ENCODE results near the gene ELOVL5. TPM values are rescaled to one million over a fixed set of nuclear protein-coding genes. Genes with fewer than 3 reads are reported as not detected.

Gene ELOVL5
- total and polyA plus RNA-seq, 2 experiments from 2014 or later, result 83.3 to 180 TPM

DNA sequence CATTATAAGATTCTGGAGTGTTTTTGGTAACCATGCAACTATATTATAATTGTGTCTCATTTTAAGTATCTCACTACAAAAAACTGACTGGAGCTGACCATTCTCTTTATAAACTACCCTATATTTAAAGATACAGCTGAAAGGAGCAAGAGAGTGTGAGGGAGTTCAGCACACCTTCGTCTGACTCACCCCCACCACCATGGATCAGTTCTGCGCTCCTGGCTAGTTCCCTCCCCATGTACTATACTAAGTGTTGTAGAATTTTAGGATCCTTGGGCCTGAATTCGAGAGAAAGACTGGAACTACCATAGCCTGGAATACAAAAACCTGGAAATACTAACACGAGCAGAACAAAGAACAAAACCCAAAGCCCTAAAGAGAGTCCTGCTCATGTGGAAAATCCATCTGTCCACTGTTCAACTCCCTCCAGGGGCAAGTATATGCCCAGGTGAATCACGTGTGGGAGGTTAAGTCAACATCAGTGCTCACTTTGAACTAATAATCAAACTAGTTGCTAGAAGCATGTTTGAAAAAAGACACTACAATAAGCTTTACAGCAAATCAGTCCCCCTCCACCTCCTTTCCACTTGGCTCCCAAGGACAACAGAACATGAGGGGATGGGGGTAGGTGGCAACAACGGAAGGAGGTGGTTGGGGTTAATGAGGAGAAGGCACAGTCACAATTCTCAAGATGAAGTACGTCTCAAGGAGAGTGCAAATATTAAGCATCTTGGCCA is 46.8 kb downstream of the ELOVL5 start:
- 0 out of 2 replicates have a peak overlapping the region, but pooled peaks have one; percentile 28 for H3K4me2 ChIP-seq
- H3K27me3 ChIP-seq (ENCODE audit: insufficient read depth), result no peaks in the 10 kb centered on the region
- H3K4me3 ChIP-seq, result no peak overlapping the region
- TF ChIP-seq, protein P1, sequence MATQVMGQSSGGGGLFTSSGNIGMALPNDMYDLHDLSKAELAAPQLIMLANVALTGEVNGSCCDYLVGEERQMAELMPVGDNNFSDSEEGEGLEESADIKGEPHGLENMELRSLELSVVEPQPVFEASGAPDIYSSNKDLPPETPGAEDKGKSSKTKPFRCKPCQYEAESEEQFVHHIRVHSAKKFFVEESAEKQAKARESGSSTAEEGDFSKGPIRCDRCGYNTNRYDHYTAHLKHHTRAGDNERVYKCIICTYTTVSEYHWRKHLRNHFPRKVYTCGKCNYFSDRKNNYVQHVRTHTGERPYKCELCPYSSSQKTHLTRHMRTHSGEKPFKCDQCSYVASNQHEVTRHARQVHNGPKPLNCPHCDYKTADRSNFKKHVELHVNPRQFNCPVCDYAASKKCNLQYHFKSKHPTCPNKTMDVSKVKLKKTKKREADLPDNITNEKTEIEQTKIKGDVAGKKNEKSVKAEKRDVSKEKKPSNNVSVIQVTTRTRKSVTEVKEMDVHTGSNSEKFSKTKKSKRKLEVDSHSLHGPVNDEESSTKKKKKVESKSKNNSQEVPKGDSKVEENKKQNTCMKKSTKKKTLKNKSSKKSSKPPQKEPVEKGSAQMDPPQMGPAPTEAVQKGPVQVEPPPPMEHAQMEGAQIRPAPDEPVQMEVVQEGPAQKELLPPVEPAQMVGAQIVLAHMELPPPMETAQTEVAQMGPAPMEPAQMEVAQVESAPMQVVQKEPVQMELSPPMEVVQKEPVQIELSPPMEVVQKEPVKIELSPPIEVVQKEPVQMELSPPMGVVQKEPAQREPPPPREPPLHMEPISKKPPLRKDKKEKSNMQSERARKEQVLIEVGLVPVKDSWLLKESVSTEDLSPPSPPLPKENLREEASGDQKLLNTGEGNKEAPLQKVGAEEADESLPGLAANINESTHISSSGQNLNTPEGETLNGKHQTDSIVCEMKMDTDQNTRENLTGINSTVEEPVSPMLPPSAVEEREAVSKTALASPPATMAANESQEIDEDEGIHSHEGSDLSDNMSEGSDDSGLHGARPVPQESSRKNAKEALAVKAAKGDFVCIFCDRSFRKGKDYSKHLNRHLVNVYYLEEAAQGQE (IDR thresholded peaks at IDR 0.05; ENCODE audit: unreplicated experiment), result no peak
- TF ChIP-seq, protein P2, sequence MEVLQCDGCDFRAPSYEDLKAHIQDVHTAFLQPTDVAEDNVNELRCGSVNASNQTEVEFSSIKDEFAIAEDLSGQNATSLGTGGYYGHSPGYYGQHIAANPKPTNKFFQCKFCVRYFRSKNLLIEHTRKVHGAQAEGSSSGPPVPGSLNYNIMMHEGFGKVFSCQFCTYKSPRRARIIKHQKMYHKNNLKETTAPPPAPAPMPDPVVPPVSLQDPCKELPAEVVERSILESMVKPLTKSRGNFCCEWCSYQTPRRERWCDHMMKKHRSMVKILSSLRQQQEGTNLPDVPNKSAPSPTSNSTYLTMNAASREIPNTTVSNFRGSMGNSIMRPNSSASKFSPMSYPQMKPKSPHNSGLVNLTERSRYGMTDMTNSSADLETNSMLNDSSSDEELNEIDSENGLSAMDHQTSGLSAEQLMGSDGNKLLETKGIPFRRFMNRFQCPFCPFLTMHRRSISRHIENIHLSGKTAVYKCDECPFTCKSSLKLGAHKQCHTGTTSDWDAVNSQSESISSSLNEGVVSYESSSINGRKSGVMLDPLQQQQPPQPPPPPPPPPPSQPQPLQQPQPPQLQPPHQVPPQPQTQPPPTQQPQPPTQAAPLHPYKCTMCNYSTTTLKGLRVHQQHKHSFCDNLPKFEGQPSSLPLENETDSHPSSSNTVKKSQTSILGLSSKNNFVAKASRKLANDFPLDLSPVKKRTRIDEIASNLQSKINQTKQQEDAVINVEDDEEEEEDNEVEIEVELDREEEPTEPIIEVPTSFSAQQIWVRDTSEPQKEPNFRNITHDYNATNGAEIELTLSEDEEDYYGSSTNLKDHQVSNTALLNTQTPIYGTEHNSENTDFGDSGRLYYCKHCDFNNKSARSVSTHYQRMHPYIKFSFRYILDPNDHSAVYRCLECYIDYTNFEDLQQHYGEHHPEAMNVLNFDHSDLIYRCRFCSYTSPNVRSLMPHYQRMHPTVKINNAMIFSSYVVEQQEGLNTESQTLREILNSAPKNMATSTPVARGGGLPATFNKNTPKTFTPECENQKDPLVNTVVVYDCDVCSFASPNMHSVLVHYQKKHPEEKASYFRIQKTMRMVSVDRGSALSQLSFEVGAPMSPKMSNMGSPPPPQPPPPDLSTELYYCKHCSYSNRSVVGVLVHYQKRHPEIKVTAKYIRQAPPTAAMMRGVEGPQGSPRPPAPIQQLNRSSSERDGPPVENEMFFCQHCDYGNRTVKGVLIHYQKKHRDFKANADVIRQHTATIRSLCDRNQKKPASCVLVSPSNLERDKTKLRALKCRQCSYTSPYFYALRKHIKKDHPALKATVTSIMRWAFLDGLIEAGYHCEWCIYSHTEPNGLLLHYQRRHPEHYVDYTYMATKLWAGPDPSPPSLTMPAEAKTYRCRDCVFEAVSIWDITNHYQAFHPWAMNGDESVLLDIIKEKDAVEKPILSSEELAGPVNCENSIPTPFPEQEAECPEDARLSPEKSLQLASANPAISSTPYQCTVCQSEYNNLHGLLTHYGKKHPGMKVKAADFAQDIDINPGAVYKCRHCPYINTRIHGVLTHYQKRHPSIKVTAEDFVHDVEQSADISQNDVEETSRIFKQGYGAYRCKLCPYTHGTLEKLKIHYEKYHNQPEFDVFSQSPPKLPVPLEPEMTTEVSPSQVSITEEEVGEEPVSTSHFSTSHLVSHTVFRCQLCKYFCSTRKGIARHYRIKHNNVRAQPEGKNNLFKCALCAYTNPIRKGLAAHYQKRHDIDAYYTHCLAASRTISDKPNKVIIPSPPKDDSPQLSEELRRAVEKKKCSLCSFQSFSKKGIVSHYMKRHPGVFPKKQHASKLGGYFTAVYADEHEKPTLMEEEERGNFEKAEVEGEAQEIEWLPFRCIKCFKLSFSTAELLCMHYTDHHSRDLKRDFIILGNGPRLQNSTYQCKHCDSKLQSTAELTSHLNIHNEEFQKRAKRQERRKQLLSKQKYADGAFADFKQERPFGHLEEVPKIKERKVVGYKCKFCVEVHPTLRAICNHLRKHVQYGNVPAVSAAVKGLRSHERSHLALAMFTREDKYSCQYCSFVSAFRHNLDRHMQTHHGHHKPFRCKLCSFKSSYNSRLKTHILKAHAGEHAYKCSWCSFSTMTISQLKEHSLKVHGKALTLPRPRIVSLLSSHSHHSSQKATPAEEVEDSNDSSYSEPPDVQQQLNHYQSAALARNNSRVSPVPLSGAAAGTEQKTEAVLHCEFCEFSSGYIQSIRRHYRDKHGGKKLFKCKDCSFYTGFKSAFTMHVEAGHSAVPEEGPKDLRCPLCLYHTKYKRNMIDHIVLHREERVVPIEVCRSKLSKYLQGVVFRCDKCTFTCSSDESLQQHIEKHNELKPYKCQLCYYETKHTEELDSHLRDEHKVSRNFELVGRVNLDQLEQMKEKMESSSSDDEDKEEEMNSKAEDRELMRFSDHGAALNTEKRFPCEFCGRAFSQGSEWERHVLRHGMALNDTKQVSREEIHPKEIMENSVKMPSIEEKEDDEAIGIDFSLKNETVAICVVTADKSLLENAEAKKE (CRISPR knock-in tag; IDR thresholded peaks at IDR 0.05), result no peak
- no peak for TF ChIP-seq NANOG (IDR thresholded peaks at IDR 0.05; ENCODE audit: borderline replicate concordance)
- no peak for TF ChIP-seq EZH2phosphoT487 (IDR thresholded peaks at IDR 0.05; ENCODE audit: unreplicated experiment)
- no peak for TF ChIP-seq STAT1 (IDR thresholded peaks at IDR 0.05; ENCODE audit: unreplicated experiment)
- TF ChIP-seq JUNB (IDR thresholded peaks at IDR 0.05; ENCODE audit: unreplicated experiment), result no peak
- TF ChIP-seq CREB1 (CRISPR knock-in tag; IDR thresholded peaks at IDR 0.05; ENCODE audit: low read depth), result no peak
- TF ChIP-seq, protein P3, sequence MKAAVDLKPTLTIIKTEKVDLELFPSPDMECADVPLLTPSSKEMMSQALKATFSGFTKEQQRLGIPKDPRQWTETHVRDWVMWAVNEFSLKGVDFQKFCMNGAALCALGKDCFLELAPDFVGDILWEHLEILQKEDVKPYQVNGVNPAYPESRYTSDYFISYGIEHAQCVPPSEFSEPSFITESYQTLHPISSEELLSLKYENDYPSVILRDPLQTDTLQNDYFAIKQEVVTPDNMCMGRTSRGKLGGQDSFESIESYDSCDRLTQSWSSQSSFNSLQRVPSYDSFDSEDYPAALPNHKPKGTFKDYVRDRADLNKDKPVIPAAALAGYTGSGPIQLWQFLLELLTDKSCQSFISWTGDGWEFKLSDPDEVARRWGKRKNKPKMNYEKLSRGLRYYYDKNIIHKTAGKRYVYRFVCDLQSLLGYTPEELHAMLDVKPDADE (IDR thresholded peaks at IDR 0.05), result no peak
- H3K36me3 Mint-ChIP-seq (ENCODE audit: low read depth), result peaks cover 24% of the 10 kb centered on the region
- no peaks in the 10 kb centered on the region for H3F3A ChIP-seq (replicated peaks; ENCODE audit: low read depth)
- H3K27me3 Mint-ChIP-seq (ENCODE audit: insufficient read depth, low read depth, poor library complexity), result peaks cover 5% of the 10 kb centered on the region
- no peak overlapping the region for H3K27ac ChIP-seq (ENCODE audit: low read depth)
- no peaks in the 10 kb centered on the region for H3K9me2 ChIP-seq (ENCODE audit: insufficient read depth)
- peaks cover 32% of the 10 kb centered on the region for H4K20me1 ChIP-seq (replicated peaks; ENCODE audit: insufficient read depth)
- H3K36me3 ChIP-seq (ENCODE audit: insufficient read depth), result no peaks in the 10 kb centered on the region
- H3K79me2 ChIP-seq (replicated peaks; ENCODE audit: insufficient read depth), result peaks cover 88% of the 10 kb centered on the region
- H3K27ac Mint-ChIP-seq, result peak overlapping the region; percentile 57; the same call in 1 of the 2 replicates
- H3K4me3 Mint-ChIP-seq, result no peak overlapping the region
- peaks cover 50% of the 10 kb centered on the region for H3K4me1 Mint-ChIP-seq
- ATAC-seq (no peak), DNase-seq (ENCODE audit: low spot score) (no peak)
- H2AFZ ChIP-seq, result no peak overlapping the region
- H3K9me3 Mint-ChIP-seq, result peaks cover 16% of the 10 kb centered on the region
- peaks cover 30% of the 10 kb centered on the region for H3K4me1 ChIP-seq (ENCODE audit: insufficient read depth)

Data from GM23338 (cell line).